ENCODE results near the gene CTIF.

CTIF gene

GRCh38 chr18:48780201-48780912 is 241.5 kb downstream of the CTIF start:
- no peak for DNase-seq

- DNase-seq, result no peak
Observed at GRCh38 chr18:48780913-48781162, 242.0 kb downstream of the CTIF start.

- DNase-seq, result no peak
Observed at GRCh38 chr18:48781163-48781987, 242.5 kb downstream of the CTIF start.

GRCh38 chr18:48781988-48782363 is 243.1 kb downstream of the CTIF start:
- no peak for DNase-seq

GRCh38 chr18:48782381-48782861 is 243.6 kb downstream of the CTIF start:
- no peak for DNase-seq

GRCh38 chr18:48783616-48784520 is 245.0 kb downstream of the CTIF start:
- no peak for DNase-seq

DNA sequence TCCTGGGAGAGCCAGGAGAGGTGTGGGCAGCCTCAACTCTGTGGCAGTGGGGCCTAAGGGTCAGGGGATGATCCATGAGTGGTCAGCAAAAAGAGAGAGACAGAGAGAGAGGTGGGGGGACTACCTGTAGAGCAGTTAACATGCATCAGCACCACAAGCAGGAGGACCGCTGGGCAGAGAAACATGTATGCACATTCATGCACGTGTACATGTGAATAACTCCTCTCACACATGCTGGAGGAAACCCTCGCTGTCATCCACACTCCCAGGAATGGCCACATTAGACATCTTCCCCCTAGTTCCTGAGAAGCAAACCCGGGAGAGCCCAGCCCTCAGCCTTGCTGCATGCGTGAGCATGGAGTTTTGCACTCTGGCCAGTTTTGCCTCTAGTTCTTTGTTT is 245.8 kb downstream of the CTIF start:
- no peak for DNase-seq

DNA sequence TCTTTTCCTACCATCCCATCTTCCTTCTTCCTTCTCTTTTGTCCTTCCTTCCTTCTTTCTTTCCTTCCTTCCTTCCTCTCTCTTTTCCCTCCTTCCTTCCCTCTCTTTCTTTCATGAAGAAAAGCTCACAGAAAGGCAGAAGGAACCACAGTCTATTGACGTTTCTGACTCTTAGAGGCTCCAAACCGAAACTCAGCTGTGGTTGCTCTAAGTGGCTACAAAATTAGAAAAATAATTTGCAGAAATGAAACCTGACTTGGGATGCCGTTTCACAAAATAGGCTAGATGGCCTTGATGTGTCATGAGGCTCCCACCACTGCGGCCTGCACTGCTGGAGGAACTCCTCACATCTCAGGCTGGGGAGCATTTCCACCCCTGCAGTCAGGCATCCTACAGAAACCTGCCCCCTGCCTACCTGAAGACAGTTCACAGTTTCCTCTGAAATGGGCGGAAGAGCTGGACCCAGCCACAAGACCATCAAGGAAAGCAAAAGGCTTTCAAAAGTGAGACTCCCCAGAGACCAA is 246.3 kb downstream of the CTIF start:
- DNase-seq, result no peak

DNA sequence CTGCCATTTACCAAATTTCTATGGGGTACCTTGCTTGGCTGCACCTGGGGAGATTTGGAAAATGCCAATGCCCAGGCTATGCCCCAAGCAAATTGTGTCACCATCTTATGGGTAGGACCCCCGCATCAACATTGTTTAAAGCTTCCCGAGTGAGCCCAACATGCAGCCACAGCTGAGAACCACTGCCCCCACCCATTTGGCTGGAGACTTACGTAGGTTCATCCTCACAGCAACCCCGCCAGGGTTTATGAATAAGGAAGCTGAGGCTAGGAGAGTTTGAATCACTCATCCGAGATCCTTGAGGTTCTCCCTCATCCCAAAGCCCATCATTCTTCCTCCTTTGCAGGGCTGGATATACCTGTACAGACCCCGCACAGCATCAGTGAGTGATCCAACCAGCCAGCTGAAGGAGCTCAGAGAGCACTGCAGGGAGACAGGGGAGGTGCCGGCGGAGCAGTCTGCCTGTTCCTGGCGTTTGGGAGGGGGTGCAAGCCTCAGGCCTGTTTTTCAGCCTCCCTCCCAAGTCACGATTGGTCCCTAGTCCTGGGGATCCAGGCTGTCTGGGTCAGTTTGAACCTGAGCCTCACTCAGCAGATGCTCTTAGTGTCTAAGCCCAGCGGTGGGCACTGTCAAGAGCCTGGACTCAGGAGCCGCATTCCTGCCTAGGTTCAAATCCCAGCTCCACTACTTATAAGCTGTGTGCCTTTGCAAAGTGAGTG is 247.1 kb downstream of the CTIF start:
- no peak for DNase-seq

DNA sequence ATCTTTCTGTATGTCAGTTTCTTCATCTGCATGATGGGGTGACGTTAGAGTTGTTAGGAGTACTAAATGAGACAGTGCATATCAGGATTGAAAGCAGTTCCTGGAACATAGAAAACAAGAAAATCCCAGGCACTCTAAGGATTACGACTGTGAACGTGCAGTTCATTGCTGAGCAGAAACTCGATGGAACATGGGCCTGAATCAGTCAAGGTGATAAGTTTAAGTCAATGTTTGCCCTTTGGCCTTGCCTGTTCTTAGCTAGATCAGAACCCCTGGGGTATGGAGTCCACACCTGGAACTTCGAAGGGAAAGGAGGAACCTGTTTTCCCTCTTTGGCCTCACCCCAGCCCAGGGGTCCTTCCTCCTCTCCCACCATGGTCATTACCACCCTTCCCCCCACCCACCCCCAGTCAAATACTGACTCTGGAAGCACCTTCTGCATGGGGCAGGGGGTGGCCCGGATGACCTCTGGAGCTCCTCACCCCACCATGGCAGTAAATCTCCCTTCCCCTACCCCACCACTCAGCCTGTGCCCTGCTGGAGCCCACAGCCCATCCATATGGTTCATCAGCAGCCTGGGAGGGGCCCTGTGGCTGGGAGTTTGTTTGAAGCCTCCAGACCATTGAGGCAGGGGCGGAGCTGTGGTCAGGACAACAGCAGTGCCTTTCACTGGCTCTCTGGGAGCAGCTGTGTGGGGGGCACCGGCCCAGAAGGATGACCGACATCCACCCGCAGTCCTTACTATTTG is 247.8 kb downstream of the CTIF start:
- no peak for DNase-seq

DNA sequence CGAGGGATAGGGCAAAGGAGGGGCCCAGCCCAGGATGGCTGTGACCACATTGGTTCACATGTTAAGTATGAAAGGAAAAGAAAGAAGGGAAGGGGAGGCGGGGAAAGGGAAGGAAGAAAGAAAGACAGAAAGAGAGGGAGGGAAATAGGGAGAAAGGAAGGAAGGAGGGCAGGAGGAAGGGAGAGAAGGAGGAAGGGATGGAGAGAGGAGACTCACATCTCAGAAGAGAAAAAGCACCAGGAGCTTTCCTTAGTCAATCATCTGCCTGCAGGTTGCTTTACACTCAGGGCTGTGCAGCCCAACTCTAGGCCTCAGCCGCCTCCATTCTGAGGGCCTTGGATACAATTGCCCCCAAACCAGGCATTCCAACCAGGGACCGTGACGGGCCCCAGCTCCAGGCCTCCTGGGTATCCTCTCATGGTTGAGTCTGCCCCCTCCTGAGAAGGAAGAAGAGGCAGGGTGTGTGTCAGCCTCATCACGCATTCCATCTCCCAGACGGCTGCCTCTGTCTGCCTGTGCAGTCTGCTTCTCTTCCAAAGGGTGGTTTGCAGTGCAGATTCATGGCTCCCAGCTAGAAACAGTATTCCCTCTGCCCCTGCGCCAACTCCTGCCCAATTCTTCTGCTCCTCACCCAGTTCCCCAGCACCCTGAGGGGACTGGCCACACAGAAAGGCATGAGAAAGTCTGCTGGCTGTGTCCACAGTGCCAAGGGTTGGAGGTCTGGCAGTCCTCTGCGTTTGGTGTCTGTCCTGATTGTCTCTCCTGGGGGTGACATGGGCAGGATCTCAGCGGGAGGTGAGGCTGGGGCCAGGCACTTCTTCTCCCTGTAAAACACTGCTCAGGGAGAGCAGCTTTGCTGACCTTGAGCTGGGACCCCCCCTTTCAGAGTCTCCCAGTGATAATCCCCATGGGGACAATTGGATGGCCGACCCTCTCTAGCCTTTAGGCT is 248.6 kb downstream of the CTIF start:
- DNase-seq, result no peak

- no peak for DNase-seq
Observed at GRCh38 chr18:48788373-48788772, 249.5 kb downstream of the CTIF start.

GRCh38 chr18:48789259-48789812 is 250.5 kb downstream of the CTIF start:
- no peak for DNase-seq

DNA sequence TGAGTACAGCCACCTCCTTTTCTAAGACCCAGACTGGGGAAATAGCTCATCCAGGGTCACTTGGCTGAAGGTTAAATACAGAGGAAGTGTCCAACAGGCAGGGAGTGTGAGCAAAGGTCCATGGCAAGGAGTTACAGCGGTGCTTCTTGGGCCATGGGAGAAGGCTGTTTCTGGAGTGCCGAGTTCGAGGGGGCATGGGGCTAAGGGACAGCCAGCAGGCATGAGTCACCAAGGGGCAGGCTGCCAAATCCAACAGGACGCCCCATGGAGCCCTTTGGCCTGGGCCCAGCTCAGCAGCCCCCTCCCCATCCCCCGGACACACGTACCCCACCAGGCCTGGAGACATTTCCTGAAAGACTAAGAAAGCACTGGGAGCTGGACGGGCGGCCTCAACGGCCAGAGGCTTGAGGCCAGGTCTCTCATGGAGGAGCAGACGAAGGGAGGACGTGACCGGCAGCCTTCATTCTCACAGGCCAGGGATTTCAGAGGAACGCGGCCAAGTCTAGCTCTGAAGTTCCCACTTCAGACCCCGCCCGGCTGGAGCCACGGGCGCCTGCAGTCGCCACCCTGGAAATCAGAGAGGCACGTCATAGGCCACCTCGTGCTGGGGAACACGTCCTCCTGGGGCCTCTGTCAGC is 251.5 kb downstream of the CTIF start:
- DNase-seq, result no peak

DNA sequence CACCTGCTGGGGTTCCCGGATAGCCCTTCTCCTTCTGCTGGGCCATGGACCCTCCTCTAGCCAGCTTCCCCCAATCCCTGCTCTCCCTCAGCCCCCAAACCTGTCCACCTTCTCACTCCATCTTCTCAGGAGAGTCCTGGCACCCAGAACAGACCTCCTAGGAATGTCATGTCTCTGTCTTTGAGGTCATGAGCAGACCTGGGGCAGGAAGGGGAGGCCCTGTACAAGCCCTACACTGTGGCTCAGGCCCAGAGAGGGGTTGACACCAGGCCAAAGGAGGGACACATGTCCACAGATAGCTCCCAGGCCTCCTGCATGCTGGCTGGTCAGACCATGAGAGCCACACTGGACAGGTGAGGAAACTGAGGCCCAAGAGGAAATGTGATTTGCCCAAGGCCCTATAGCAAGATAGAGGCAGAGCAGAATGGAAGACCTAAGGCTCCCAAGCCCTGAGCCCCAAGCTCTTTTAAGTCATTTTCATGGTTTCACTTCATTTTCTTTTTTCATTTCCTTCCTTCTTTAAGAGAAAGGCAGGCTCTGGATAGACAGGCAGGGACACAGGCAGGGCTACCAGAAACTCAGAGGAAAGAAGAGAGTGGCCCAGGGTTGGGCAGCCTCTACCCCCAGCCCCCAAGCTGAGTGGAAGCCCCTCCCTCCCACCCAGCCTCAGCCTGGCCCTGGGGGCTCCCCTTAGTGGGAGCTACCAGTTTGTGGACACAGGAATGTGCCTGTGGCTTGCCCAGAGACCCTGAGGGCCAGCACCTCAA is 252.2 kb downstream of the CTIF start:
- no peak for DNase-seq

- no peak for DNase-seq
Observed at GRCh38 chr18:48791636-48792105, 252.8 kb downstream of the CTIF start.

- DNase-seq, result no peak
Observed at GRCh38 chr18:48792141-48792540, 253.3 kb downstream of the CTIF start.

- DNase-seq, result no peak
Observed at GRCh38 chr18:48792611-48793380, 254.0 kb downstream of the CTIF start.

Data from Kasumi-1 (cell line).